ENCODE data around the gene RBM20. TPM values are rescaled to one million over a fixed set of nuclear protein-coding genes. Genes with fewer than 3 reads are reported as not detected.

RBM20 gene
- total RNA-seq, 2 experiments from 2014 or later: 0.38 to 0.72 TPM

DNA sequence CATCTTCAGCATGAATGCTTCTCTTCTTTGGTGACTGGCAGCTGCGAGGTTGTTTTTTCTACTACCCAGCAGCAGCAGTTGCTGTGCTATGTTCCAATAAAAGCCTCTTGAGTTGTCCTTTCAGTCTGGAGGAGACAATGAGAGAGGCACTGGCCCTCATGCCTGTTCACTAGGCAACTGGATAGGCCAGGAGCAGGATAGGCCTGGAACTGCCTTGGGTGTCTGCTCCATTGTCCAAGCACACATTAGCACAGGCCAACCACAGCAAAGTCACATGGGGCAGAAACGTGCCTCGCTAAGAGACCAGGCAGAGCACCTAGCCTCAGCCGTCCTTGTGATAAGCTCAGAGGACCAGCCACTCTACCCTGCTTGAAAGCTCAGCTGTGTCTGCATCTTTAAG lies 150.7 kb downstream of the RBM20 start:
- ATAC-seq: no peak
- TF ChIP-seq, protein P1, sequence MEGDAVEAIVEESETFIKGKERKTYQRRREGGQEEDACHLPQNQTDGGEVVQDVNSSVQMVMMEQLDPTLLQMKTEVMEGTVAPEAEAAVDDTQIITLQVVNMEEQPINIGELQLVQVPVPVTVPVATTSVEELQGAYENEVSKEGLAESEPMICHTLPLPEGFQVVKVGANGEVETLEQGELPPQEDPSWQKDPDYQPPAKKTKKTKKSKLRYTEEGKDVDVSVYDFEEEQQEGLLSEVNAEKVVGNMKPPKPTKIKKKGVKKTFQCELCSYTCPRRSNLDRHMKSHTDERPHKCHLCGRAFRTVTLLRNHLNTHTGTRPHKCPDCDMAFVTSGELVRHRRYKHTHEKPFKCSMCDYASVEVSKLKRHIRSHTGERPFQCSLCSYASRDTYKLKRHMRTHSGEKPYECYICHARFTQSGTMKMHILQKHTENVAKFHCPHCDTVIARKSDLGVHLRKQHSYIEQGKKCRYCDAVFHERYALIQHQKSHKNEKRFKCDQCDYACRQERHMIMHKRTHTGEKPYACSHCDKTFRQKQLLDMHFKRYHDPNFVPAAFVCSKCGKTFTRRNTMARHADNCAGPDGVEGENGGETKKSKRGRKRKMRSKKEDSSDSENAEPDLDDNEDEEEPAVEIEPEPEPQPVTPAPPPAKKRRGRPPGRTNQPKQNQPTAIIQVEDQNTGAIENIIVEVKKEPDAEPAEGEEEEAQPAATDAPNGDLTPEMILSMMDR (IDR thresholded peaks at IDR 0.05): no peak
- no peaks in the 10 kb centered on the region for H3K36me3 Mint-ChIP-seq (ENCODE audit: low read depth)
- POLR2A ChIA-PET: interaction anchor here (0.7 kb wide), 1 partner anchor 16 kb away, joined by 4 read pairs; no protein-coding TSS in a partner anchor
- intact Hi-C loops (cut with micrococcal nuclease): no loop called here
- H3K4me3 Mint-ChIP-seq: no peak overlapping the region
- no peak overlapping the region for H3K27ac Mint-ChIP-seq
- no peak for DNase-seq
- no peaks in the 10 kb centered on the region for H3K9me3 Mint-ChIP-seq
- CTCF ChIA-PET: interaction anchor here (1.1 to 3.3 kb wide), 4 partner anchors 9 to 64 kb away, joined by 3 to 20 read pairs (median 4); no protein-coding TSS in a partner anchor
- H3K27me3 Mint-ChIP-seq: no peaks in the 10 kb centered on the region
- peaks cover 21% of the 10 kb centered on the region for H3K4me1 Mint-ChIP-seq (ENCODE audit: low read depth)

DNA sequence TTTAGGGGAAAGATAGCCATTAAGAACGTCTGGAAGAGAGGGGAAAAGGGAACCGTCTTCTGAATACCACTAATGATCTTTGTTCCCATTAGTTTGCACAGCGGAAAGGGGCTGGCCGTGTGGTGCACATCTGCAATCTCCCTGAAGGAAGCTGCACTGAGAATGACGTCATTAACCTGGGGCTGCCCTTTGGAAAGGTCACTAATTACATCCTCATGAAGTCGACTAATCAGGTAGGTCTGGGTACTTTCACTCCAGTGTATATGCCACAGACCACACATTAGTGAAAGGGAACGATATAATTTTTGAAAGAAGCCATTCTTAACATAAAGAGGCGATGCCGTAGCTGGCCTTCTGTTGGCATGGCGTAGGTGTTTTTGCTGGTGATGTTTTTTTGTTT lies 153.3 kb downstream of the RBM20 start:
- no peak overlapping the region for H3K4me3 Mint-ChIP-seq
- CTCF ChIA-PET: interaction anchor here (1.0 to 2.6 kb wide), 3 partner anchors 10 to 13 kb away, joined by 3 to 7 read pairs (median 6); no protein-coding TSS in a partner anchor
- DNase-seq: peak; percentile 32
- peaks cover 24% of the 10 kb centered on the region for H3K4me1 Mint-ChIP-seq (ENCODE audit: low read depth)
- POLR2A ChIA-PET: interaction anchor here (1.6 kb wide), 1 partner anchor 47 kb away, joined by 5 read pairs; no protein-coding TSS in a partner anchor
- ATAC-seq: peak; percentile 47
- H3K9me3 Mint-ChIP-seq: no peaks in the 10 kb centered on the region
- peaks cover 2% of the 10 kb centered on the region for H3K36me3 Mint-ChIP-seq (ENCODE audit: low read depth)
- TF ChIP-seq, protein P1 (IDR thresholded peaks at IDR 0.05): no peak
- H3K27me3 Mint-ChIP-seq: no peaks in the 10 kb centered on the region
- intact Hi-C loops (cut with micrococcal nuclease): no loop called here
- H3K27ac Mint-ChIP-seq: peak overlapping the region; percentile 64

DNA sequence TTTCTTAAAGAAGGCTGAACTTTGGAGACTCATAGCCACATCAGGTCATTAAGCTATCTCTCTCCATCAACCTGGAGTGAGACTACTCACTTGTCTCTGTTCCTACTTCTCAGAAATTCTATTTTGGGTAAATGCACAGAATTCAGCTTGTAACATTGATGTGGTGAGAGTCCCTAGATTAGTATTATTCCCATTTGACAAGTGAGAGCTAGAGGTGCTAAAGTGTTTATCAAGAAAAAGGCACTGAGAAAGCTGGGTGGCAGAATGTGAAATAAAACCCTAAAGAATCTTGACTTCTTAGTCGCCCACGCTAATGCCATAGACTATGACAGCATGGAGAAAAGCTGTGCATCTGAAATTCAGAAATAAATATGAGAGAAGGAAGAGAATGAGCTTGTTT lies 154.2 kb downstream of the RBM20 start:
- ChIA-PET CTCF (interaction anchor here (0.9 to 2.6 kb wide), 7 partner anchors 11 to 98 kb away, joined by 3 to 7 read pairs (median 4); no protein-coding TSS in a partner anchor), POLR2A (interaction anchor here (0.8 to 1.6 kb wide), 9 partner anchors 10 to 75 kb away, joined by 3 to 5 read pairs (median 3); no protein-coding TSS in a partner anchor)
- DNase-seq (peak; percentile 52), ATAC-seq (peak; percentile 68)
- H3K27me3 Mint-ChIP-seq: no peaks in the 10 kb centered on the region
- intact Hi-C loops (cut with micrococcal nuclease): no loop called here
- no peaks in the 10 kb centered on the region for H3K9me3 Mint-ChIP-seq
- H3K36me3 Mint-ChIP-seq (ENCODE audit: low read depth): peaks cover 2% of the 10 kb centered on the region
- TF ChIP-seq, protein P1 (IDR thresholded peaks at IDR 0.05): no peak
- no peak overlapping the region for H3K4me3 Mint-ChIP-seq
- H3K27ac Mint-ChIP-seq: peak overlapping the region; percentile 92
- peaks cover 30% of the 10 kb centered on the region for H3K4me1 Mint-ChIP-seq (ENCODE audit: low read depth)

DNA sequence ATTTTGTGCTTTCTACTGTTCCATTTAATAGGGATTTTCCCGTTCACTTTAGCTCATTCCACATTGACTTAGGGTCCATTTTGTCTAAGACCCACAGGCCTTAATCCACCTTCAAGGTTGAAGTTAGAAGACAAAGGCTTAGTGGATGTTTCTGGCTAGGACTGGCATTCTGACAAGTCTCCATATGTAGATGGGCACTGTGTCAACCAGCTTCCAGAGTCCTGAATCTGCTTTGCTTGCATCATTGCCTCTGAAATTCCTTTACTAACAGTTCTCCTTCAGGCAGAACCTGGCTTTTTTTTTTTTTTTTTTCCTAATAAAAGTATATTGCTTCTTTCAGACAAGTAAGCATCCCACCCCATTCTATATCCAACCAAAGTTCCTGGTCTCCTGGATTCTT lies 158.0 kb downstream of the RBM20 start:
- no peak overlapping the region for H3K4me3 Mint-ChIP-seq

More for the DNA sequence above, 158.0 kb downstream of the RBM20 start:
- intact Hi-C loops (cut with micrococcal nuclease): loop anchor here (5.0 kb wide), 1 partner anchor 55 kb away; no protein-coding TSS in a partner anchor
- DNase-seq (no peak), ATAC-seq (no peak)
- Mint-ChIP-seq H3K4me1 (ENCODE audit: low read depth) (peaks cover 55% of the 10 kb centered on the region), H3K27ac (peak overlapping the region; percentile 81), H3K27me3 (no peaks in the 10 kb centered on the region), H3K9me3 (no peaks in the 10 kb centered on the region), H3K36me3 (ENCODE audit: low read depth) (peaks cover 2% of the 10 kb centered on the region)
- ChIA-PET CTCF (interaction anchor here (1.4 to 3.1 kb wide), 13 partner anchors 9 to 101 kb away, joined by 3 to 22 read pairs (median 10); no protein-coding TSS in a partner anchor), POLR2A (interaction anchor here (0.6 to 1.7 kb wide), 3 partner anchors 44 to 66 kb away, joined by 3 to 5 read pairs (median 3); no protein-coding TSS in a partner anchor)
- TF ChIP-seq, protein P1 (IDR thresholded peaks at IDR 0.05): no peak
